ENCODE results near the gene SEC23A. TPM values are rescaled to one million over a fixed set of nuclear protein-coding genes. Genes with fewer than 3 reads are reported as not detected.
"Not testable (repeated sequence)": the region's sequence is repeated elsewhere in the genome, so short reads cannot be mapped to it uniquely, and the experiment has no call there.

SEC23A gene
- total and polyA plus RNA-seq, 2 of the 13 experiments (the other 11 are each of a cell fraction or from before 2014, with no cell fraction given), result 403 to 887 TPM

DNA sequence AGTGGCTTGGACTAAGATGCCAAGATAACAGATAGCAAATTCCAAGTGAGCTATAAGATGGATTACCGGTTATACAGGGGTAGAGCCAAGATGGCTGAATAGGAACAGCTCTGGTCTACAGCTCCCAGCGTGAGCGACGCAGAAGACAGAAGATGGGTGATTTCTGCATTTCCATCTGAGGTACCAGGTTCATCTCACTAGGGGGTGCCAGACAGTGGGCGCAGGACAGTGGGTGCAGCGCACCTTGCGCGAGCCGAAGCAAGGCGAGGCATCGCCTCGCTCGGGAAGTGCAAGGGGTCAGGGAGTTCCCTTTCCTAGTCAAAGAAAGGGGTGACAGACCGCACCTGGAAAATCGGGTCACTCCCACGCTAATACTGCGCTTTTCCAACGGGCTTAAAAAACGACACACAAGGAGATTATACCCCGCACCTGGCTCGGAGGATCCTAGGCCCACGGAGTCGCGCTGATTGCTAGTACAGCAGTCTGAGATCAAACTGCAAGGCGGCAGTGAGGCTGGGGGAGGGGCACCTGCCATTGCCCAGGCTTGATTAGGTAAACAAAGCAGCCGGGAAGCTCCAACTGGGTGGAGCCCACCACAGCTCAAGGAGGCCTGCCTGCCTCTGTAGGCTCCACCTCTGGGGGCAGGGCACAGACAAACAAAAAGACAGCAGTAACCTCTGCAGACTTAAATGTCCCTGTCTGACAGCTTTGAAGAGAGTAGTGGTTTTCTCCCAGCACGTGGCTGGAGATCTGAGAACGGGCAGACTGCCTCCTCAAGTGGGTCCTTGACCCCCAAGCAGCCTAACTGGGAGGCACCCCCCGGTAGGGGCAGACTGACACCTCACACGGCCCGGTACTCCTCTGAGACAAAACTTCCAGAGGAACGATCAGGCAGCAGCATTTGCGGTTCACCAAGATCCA is 85.7 kb downstream of the SEC23A start (continued):
- TF ChIP-seq, protein P1, sequence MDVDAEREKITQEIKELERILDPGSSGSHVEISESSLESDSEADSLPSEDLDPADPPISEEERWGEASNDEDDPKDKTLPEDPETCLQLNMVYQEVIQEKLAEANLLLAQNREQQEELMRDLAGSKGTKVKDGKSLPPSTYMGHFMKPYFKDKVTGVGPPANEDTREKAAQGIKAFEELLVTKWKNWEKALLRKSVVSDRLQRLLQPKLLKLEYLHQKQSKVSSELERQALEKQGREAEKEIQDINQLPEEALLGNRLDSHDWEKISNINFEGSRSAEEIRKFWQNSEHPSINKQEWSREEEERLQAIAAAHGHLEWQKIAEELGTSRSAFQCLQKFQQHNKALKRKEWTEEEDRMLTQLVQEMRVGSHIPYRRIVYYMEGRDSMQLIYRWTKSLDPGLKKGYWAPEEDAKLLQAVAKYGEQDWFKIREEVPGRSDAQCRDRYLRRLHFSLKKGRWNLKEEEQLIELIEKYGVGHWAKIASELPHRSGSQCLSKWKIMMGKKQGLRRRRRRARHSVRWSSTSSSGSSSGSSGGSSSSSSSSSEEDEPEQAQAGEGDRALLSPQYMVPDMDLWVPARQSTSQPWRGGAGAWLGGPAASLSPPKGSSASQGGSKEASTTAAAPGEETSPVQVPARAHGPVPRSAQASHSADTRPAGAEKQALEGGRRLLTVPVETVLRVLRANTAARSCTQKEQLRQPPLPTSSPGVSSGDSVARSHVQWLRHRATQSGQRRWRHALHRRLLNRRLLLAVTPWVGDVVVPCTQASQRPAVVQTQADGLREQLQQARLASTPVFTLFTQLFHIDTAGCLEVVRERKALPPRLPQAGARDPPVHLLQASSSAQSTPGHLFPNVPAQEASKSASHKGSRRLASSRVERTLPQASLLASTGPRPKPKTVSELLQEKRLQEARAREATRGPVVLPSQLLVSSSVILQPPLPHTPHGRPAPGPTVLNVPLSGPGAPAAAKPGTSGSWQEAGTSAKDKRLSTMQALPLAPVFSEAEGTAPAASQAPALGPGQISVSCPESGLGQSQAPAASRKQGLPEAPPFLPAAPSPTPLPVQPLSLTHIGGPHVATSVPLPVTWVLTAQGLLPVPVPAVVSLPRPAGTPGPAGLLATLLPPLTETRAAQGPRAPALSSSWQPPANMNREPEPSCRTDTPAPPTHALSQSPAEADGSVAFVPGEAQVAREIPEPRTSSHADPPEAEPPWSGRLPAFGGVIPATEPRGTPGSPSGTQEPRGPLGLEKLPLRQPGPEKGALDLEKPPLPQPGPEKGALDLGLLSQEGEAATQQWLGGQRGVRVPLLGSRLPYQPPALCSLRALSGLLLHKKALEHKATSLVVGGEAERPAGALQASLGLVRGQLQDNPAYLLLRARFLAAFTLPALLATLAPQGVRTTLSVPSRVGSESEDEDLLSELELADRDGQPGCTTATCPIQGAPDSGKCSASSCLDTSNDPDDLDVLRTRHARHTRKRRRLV (CRISPR knock-in tag; IDR thresholded peaks at IDR 0.05), result peak; percentile 84
- TF ChIP-seq HMG20A (CRISPR knock-in tag; IDR thresholded peaks at IDR 0.05; ENCODE audit: borderline replicate concordance) (peak; percentile 52), HDAC2 (CRISPR knock-in tag; IDR thresholded peaks at IDR 0.05) (peak; percentile 72), MAZ (CRISPR knock-in tag; IDR thresholded peaks at IDR 0.05; ENCODE audit: low read depth) (peak; percentile 58; the same call in 1 of the 2 replicates), ZNF136 (CRISPR knock-in tag; IDR thresholded peaks at IDR 0.05; ENCODE audit: low read depth) (peak; percentile 97), MIER3 (CRISPR knock-in tag; IDR thresholded peaks at IDR 0.05; ENCODE audit: borderline replicate concordance) (0 out of 2 replicates have a peak, but pooled peaks have one; percentile 29), FOXJ3 (CRISPR knock-in tag; IDR thresholded peaks at IDR 0.05; ENCODE audit: borderline replicate concordance) (peak; percentile 83), KLF16 (CRISPR knock-in tag; IDR thresholded peaks at IDR 0.05) (peak in 1 of 2 experiments; percentile 71; a peak in 1 of 4 replicates), GLI4 (CRISPR knock-in tag; IDR thresholded peaks at IDR 0.05; ENCODE audit: borderline replicate concordance) (peak; percentile 74; the same call in 1 of the 2 replicates), BRD4 (CRISPR knock-in tag; IDR thresholded peaks at IDR 0.05) (peak; percentile 72), FOXC1 (CRISPR knock-in tag; IDR thresholded peaks at IDR 0.05; ENCODE audit: borderline replicate concordance) (peak; percentile 67)
- not testable (repeated sequence) for TF ChIP-seq MAZ (IDR thresholded peaks at IDR 0.05; ENCODE audit: borderline replicate concordance, low read depth, low read length)
- TF ChIP-seq, protein P2, sequence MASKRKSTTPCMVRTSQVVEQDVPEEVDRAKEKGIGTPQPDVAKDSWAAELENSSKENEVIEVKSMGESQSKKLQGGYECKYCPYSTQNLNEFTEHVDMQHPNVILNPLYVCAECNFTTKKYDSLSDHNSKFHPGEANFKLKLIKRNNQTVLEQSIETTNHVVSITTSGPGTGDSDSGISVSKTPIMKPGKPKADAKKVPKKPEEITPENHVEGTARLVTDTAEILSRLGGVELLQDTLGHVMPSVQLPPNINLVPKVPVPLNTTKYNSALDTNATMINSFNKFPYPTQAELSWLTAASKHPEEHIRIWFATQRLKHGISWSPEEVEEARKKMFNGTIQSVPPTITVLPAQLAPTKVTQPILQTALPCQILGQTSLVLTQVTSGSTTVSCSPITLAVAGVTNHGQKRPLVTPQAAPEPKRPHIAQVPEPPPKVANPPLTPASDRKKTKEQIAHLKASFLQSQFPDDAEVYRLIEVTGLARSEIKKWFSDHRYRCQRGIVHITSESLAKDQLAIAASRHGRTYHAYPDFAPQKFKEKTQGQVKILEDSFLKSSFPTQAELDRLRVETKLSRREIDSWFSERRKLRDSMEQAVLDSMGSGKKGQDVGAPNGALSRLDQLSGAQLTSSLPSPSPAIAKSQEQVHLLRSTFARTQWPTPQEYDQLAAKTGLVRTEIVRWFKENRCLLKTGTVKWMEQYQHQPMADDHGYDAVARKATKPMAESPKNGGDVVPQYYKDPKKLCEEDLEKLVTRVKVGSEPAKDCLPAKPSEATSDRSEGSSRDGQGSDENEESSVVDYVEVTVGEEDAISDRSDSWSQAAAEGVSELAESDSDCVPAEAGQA (IDR thresholded peaks at IDR 0.05; ENCODE audit: low read depth), result 0 out of 2 replicates have a peak, but pooled peaks have one; percentile 49
- TF ChIP-seq, protein P2 (CRISPR knock-in tag; IDR thresholded peaks at IDR 0.05; ENCODE audit: borderline replicate concordance), result peak; percentile 92; the same call in 1 of the 2 replicates
- TF ChIP-seq, protein P3, sequence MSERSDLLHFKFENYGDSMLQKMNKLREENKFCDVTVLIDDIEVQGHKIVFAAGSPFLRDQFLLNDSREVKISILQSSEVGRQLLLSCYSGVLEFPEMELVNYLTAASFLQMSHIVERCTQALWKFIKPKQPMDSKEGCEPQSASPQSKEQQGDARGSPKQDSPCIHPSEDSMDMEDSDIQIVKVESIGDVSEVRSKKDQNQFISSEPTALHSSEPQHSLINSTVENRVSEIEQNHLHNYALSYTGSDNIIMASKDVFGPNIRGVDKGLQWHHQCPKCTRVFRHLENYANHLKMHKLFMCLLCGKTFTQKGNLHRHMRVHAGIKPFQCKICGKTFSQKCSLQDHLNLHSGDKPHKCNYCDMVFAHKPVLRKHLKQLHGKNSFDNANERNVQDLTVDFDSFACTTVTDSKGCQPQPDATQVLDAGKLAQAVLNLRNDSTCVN (CRISPR knock-in tag; IDR thresholded peaks at IDR 0.05; ENCODE audit: borderline replicate concordance), result peak; percentile 15; the same call in 1 of the 2 replicates
